ENCODE data around the gene ZC2HC1B.

ZC2HC1B gene

GRCh38 chr6:143963158-143963919, 99.1 kb downstream of the ZC2HC1B start:
- no peak for DNase-seq (ENCODE audit: low spot score)

GRCh38 chr6:143964674-143965081, 100.4 kb downstream of the ZC2HC1B start:
- no peak for DNase-seq (ENCODE audit: low spot score)

GRCh38 chr6:143965503-143966171, 101.4 kb downstream of the ZC2HC1B start:
- DNase-seq (ENCODE audit: low spot score) = no peak

- no peak for DNase-seq (ENCODE audit: low spot score)
Measured at GRCh38 chr6:143966312-143966711, 102.0 kb downstream of the ZC2HC1B start.

- no peak for DNase-seq (ENCODE audit: low spot score)
Measured at GRCh38 chr6:143967706-143968376, 103.6 kb downstream of the ZC2HC1B start.

GRCh38 chr6:143969077-143969476, 104.8 kb downstream of the ZC2HC1B start:
- DNase-seq (ENCODE audit: low spot score) = no peak

- no peak for DNase-seq (ENCODE audit: low spot score)
Measured at GRCh38 chr6:143970456-143971218, 106.4 kb downstream of the ZC2HC1B start.

GRCh38 chr6:143971482-143972205, 107.4 kb downstream of the ZC2HC1B start:
- DNase-seq (ENCODE audit: low spot score) = no peak

- no peak for DNase-seq (ENCODE audit: low spot score)
Measured at GRCh38 chr6:143973097-143973966, 109.1 kb downstream of the ZC2HC1B start.

GRCh38 chr6:143974089-143974488, 109.8 kb downstream of the ZC2HC1B start:
- no peak for DNase-seq (ENCODE audit: low spot score)

GRCh38 chr6:143976806-143977349, 112.6 kb downstream of the ZC2HC1B start:
- DNase-seq (ENCODE audit: low spot score) = no peak

- DNase-seq (ENCODE audit: low spot score) = no peak
Measured at GRCh38 chr6:143980921-143981320, 116.6 kb downstream of the ZC2HC1B start.

GRCh38 chr6:143982968-143983367, 118.7 kb downstream of the ZC2HC1B start:
- DNase-seq (ENCODE audit: low spot score) = no peak

- DNase-seq (ENCODE audit: low spot score) = no peak
Measured at GRCh38 chr6:143984666-143985065, 120.4 kb downstream of the ZC2HC1B start.

- DNase-seq (ENCODE audit: low spot score) = no peak
Measured at GRCh38 chr6:143986463-143987065, 122.3 kb downstream of the ZC2HC1B start.
